D341Med (cell line): ENCODE measurements around the gene NSD2.
"Not testable (repeated sequence)": the region's sequence is repeated elsewhere in the genome, so short reads cannot be mapped to it uniquely, and the experiment has no call there.

Source experiments
- DNase-seq: peaks from one replicate; pipeline ENCODE4 v3.0.0; 2012; ENCODE audit warnings: low spot score

NSD2 gene

DNA sequence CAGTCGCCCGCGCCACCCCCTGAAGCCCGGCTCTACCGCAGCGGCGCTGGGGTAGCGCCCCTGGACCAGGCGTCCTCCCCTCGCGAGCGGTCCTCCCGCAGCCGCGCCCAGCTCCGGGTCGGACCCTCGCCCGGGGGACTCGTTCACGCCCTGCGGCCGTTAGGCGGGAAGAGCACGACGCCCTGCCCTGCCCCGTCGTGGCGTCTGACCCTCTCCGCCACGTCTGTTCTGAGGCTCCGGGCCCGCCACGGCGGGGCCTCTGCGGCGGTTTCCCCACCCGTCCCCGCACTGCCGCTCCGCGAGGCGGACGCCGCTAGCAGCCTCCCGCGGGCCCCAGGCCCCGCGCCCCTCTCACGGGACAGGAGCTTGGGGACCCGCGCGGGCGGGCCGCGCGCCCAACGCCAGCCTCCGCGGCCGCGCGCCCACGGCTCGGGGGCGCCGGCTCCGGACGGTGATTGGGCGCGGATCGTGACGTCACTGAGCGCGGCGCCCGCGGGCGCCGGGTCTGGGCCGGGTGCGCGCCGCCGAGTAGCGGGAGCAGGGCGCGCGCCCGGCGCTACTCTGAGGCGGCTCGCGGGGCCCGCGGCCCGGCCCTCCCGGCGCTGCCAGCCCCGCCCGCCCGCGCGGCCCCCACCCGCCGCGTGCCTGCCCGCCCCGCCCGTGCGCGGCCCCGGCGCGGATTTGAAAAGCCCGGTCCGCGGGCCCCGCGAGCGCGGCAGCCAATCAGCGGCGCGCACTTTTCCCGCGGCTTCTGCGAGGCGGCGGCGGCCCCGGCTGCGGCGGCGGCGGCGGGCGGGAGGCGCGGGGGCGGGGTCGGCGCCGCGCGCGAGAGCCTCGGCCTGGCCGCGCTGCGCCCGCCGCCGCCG lies at the start of gene NSD2:
TSS of gene NSD2 (plus strand) at position 816 of the 866 bp plus-strand sequence. CDS start 29,262 bp downstream, outside the sequence.
- peak; percentile 99 for DNase-seq

GRCh38 chr4:1821679-1822567 lies 49.3 kb upstream of the NSD2 start:
- DNase-seq: no peak

- DNase-seq: no peak
Measured at GRCh38 chr4:1822568-1823544, 48.3 kb upstream of the NSD2 start.

GRCh38 chr4:1823545-1823932 lies 47.7 kb upstream of the NSD2 start:
- DNase-seq: no peak

DNA sequence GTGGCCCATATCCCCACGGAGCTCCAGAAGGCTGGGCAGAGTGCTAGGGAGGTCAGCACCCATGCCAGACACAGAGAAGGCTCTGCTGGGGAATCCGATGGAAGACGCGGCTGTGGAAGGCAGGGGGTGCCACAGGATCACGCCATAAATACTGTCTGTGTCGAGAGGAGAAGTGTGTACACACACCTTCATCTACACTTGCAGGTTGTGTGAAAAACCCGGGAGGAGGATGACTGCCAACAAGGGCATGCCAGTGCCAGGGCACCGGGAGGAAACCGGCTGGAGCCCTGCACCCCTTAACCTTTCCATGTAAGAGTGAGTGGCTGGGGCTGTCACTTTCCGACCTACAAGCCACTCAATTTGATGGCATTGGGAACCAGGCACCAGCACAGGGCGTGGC lies 46.4 kb upstream of the NSD2 start:
- no peak for DNase-seq

DNA sequence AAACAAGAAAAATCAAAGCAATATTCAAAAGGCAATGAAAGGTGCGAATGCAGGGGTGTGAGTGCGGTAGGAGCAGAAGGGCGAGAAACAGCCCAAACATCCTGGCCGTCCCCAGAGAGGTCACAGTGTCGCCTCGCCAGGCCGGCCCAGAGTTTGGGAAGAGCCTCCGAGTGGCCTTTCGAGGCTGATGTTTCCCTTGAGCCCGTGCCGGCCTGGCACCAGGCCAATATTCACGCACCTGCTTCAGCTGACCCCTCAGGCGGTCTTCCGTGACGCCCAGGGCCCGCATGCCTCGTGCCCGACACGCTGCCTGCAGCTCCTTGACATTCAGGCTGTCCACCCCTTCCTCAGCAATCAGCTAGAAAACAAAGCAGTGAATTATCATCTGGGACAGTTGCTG lies 45.9 kb upstream of the NSD2 start:
- DNase-seq: no peak

DNA sequence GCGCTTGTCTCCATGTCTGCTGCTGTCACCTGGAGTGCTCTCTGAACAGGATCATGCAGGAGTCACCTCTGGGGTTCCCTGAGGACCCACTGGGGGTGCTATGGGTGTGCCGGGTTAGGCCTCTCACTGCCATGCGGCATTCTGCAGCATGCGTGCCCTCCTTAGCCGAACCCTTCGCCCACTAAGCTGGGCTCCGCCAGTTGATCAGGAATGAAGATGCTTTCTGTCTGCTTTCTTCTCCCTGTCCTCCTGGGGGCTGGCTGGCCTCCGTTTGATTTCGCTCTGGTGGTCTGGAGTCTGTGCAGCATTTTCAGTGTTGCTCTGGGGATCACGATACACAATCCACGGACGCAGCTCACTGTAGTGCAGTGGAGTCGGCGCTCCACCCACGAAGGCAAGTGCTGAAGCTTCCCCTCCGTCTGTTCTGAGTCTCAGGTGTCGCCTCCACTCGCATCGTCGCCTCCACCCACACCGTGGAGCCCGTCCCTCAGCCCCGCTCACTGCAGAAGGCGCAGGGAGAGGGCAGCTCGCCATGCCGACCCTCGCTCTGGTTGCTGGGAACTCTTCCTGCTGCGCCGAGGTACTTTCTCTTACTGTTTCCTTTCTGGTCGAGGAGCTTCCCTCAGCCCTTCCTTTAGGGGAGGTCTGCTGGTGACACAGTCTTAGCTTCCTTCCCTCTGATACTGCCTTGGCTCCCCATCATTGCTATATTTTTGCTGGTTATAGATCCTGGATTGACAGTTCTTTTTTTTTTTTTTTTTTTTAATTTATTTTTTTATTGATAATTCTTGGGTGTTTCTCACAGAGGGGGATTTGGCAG lies 44.5 kb upstream of the NSD2 start:
- DNase-seq: no peak

GRCh38 chr4:1830234-1830633 lies 41.0 kb upstream of the NSD2 start:
- DNase-seq: no peak

GRCh38 chr4:1830642-1831228 lies 40.5 kb upstream of the NSD2 start:
- no peak for DNase-seq

GRCh38 chr4:1831331-1831730 lies 39.9 kb upstream of the NSD2 start:
- DNase-seq: no peak

- no peak for DNase-seq
Measured at GRCh38 chr4:1832690-1833089, 38.5 kb upstream of the NSD2 start.

DNA sequence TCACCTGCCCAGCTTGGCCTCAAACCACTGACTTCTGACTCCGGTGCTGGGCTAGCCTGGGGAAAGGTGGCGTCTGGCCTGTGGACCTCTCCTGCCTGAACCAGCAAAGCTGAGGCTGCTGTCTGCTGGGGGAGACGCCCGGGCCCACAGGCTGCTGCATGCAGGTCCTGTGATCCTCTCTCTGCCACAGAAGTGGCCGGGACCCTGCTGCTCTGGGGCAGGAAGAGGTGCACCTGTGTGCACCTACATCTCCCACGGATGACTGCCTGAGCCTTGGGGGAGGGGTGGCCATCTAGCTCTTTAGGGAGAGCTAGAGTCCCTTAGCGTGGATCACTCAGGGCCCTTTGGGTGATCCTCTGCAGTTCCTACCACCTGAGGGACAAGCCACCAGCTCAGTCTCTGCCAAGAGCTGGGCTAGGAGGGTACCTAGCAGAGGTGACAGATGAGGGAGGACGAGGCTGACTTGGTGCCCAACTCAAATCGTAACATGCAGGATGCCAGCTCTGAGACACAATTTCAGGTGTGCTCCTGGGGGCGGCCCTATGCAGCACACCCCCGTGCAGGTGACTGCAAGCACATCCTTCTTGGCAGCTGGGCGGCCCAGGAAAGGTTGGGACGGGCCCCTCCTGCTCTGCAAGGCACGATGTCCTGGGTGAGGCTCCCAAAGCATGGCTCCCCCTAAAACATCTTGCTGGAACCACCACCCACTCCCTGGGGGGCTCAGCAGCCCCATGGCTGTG lies 37.7 kb upstream of the NSD2 start:
- no peak for DNase-seq

- DNase-seq: no peak
Measured at GRCh38 chr4:1834047-1834775, 37.0 kb upstream of the NSD2 start.

GRCh38 chr4:1835836-1836235 lies 35.4 kb upstream of the NSD2 start:
- not testable (repeated sequence) for DNase-seq

GRCh38 chr4:1836650-1837049 lies 34.5 kb upstream of the NSD2 start:
- no peak for DNase-seq

GRCh38 chr4:1837069-1837468 lies 34.1 kb upstream of the NSD2 start:
- DNase-seq: no peak

GRCh38 chr4:1839282-1839681 lies 31.9 kb upstream of the NSD2 start:
- DNase-seq: no peak

GRCh38 chr4:1841201-1841886 lies 29.8 kb upstream of the NSD2 start:
- no peak for DNase-seq

- DNase-seq: no peak
Measured at GRCh38 chr4:1841887-1842210, 29.3 kb upstream of the NSD2 start.
